RKO (cell line): Measurements from ENCODE around the gene FCHSD2.
"Not testable (repeated sequence)": the region's sequence is repeated elsewhere in the genome, so short reads cannot be mapped to it uniquely, and the experiment has no call there.

Experiments
- DNase-seq: peaks from one replicate; pipeline ENCODE4 v3.0.0-alpha.2; 2016; ENCODE audit warnings: low spot score

Gene FCHSD2

DNA sequence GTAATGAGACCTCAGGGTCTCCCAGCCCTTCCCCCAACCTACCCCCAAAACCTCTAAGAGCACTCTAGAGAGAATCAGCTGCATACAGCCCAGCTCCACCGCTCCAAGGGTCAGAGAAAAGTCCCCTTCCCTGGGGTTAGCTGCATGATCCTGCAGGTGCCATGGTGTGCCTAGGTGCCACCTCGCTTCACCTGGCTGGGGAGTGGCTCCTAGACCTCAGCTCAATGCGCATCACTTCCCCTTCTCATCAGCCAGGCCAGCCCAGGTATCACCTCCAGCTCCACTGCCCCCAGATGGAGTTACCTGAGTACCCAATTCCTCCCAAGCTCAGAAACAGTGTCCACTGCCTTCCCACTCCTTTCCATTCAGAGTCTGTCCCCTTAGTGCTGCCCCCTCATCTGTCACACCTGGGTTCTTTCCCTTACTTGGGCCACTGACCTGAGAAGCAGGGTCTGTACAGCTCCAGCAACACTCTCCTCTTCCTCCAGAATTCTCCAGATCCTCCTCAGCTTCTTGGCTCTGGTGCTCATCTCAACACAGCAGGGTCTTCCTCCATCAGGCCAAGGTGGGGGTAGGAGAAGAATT, 349.6 kb downstream of the FCHSD2 start:
- no peak for DNase-seq

- DNase-seq: not testable (repeated sequence)
These were observed 350.9 kb downstream of the FCHSD2 start for GRCh38 chr11:72791228-72791627.

DNA sequence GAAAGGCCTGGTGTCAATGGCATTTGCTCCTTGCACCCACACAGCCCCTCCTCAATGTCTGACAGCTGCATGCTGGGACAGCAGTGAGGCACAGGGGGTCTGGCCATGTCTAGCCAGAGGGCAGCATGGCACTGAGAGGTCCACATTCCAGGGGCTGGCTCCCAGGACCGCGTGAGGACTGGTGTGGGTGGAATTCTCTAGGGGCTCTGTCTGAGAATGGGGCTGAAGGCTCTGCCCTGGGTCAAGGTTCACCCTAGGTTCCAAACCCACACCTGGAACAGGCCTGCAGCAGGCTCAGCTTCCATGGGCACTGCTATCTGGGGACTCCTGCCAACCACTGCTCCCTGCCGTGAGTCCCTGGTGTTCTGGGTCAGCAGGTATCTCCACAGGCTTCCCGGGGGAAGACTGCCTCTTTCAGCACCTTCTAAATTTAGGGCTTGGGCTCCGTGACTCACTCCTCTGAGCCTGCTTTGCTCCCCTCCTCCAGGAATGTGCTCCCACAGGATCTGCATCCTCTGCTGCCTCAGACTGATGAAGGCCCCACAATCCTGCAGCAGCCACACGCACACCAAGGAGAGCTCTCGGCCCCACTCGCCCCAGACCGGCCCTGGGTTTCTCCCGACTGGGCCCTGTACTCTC, 352.5 kb downstream of the FCHSD2 start:
- DNase-seq: no peak

DNA sequence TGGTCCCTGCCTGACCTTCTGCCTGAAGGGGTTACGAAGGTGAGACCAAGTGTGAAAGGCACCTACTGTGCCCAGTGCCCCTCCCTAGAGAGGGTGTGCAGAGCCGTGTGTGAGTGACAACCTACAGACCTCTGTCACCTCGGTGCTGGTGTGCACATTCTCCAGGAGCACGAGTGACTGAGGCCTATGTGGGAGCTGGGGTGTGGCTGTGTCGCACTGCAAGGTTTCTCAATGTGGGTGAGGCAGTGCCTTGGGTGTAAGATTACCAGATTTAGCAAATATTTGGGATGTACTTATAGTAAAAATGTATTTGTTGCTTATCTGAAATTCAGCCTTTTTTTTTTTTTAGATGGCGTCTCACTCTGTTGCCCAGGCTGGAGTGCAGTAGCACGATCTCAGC, 353.9 kb downstream of the FCHSD2 start:
- DNase-seq: no peak

- no peak for DNase-seq
These were observed 354.7 kb downstream of the FCHSD2 start for GRCh38 chr11:72787216-72788104.
